Ectodermal cell (in vitro differentiated cells): ENCODE data around the gene PAQR4.
A peak's percentile ranks its signal among the peaks of the same experiment; 100 is the strongest.

Source experiments
- H3K27ac ChIP-seq: 2 replicates; pipeline ENCODE4 v1.7.0; 2013; ENCODE audit warnings: mild to moderate bottlenecking, low read depth, low read length; ENCODE audit not compliant: insufficient read depth, poor library complexity, severe bottlenecking
- H3K27me3 ChIP-seq: 2 replicates; pipeline ENCODE4 v1.7.0; 2013; ENCODE audit warnings: mild to moderate bottlenecking, low read length; ENCODE audit not compliant: insufficient read depth, control insufficient read depth, poor library complexity, severe bottlenecking
- H3K36me3 ChIP-seq: one replicate; pipeline ENCODE4 v1.7.0; 2013; ENCODE audit warnings: low read length; ENCODE audit not compliant: control insufficient read depth, insufficient read depth
- H3K4me1 ChIP-seq: one replicate; pipeline ENCODE4 v1.7.0; 2013; ENCODE audit warnings: low read length; ENCODE audit not compliant: control insufficient read depth, insufficient read depth
- H3K4me3 ChIP-seq: 2 replicates; pipeline ENCODE4 v1.7.0; 2013; ENCODE audit warnings: low read depth, low read length, control low read depth; ENCODE audit not compliant: insufficient read depth
- H3K9me3 ChIP-seq: 2 replicates; pipeline ENCODE4 v1.7.0; 2013; ENCODE audit warnings: mild to moderate bottlenecking, low read length, moderate library complexity; ENCODE audit not compliant: control insufficient read depth
- WGBS, 2 experiments: methylation state at CpG; one replicate each; pipeline ENCODE4 v1.1.7; 2013; ENCODE audit warnings: missing lambda C conversion rate in 2 of 2; 5-methylcytosine and 5-hydroxymethylcytosine counted together

The PAQR4 gene

GRCh38 chr16:2964475-2965336 is 4.4 kb upstream of the PAQR4 start:
- H3K27me3 ChIP-seq = peaks cover 58% of the 10 kb centered on the region
- H3K9me3 ChIP-seq = no peaks in the 10 kb centered on the region
- H3K27ac ChIP-seq = no peak overlapping the region
- WGBS, 2 experiments = 0 to 1% methylated on average over 68 of the region's 68 CpGs
- peak overlapping the region; percentile 40 for H3K4me3 ChIP-seq
- H3K4me1 ChIP-seq = peaks cover 13% of the 10 kb centered on the region
- no peaks in the 10 kb centered on the region for H3K36me3 ChIP-seq

- Histone ChIP-seq H3K4me1 (peaks cover 21% of the 10 kb centered on the region), H3K9me3 (no peaks in the 10 kb centered on the region), H3K27ac (no peak overlapping the region), H3K4me3 (no peak overlapping the region), H3K27me3 (peaks cover 58% of the 10 kb centered on the region), H3K36me3 (no peaks in the 10 kb centered on the region)
- WGBS, 2 experiments = 94% methylated on average over 38 to 39 of the region's 39 CpGs
These were observed 2.9 kb upstream of the PAQR4 start for GRCh38 chr16:2966043-2966807.

- 90 to 91% methylated on average over 46 of the region's 46 CpGs for WGBS, 2 experiments
- Histone ChIP-seq H3K36me3 (no peaks in the 10 kb centered on the region), H3K27me3 (peaks cover 58% of the 10 kb centered on the region), H3K27ac (no peak overlapping the region), H3K9me3 (no peaks in the 10 kb centered on the region), H3K4me3 (no peak overlapping the region), H3K4me1 (peaks cover 21% of the 10 kb centered on the region)
These were observed 2.3 kb upstream of the PAQR4 start for GRCh38 chr16:2966808-2967191.

GRCh38 chr16:2967211-2967631 is 1.9 kb upstream of the PAQR4 start:
- no peak overlapping the region for H3K4me3 ChIP-seq
- H3K4me1 ChIP-seq = peaks cover 21% of the 10 kb centered on the region
- no peaks in the 10 kb centered on the region for H3K36me3 ChIP-seq
- H3K27ac ChIP-seq = no peak overlapping the region
- H3K9me3 ChIP-seq = no peaks in the 10 kb centered on the region
- H3K27me3 ChIP-seq = peaks cover 55% of the 10 kb centered on the region
- 87 to 92% methylated on average over 51 of the region's 51 CpGs for WGBS, 2 experiments

- Histone ChIP-seq H3K36me3 (no peaks in the 10 kb centered on the region), H3K27ac (no peak overlapping the region), H3K4me1 (peaks cover 18% of the 10 kb centered on the region), H3K9me3 (no peaks in the 10 kb centered on the region), H3K27me3 (peaks cover 50% of the 10 kb centered on the region), H3K4me3 (no peak overlapping the region)
- WGBS, 2 experiments = 94 to 95% methylated on average over 33 of the region's 33 CpGs
These were observed 1.4 kb upstream of the PAQR4 start for GRCh38 chr16:2967721-2968161.

- peaks cover 43% of the 10 kb centered on the region for H3K27me3 ChIP-seq
- no peaks in the 10 kb centered on the region for H3K9me3 ChIP-seq
- peaks cover 13% of the 10 kb centered on the region for H3K4me1 ChIP-seq
- peak overlapping the region; percentile 72 for H3K4me3 ChIP-seq
- 50% methylated on average over 18 of the region's 18 CpGs for WGBS, 2 experiments
- H3K36me3 ChIP-seq = no peaks in the 10 kb centered on the region
- no peak overlapping the region for H3K27ac ChIP-seq
These were observed 795 bp upstream of the PAQR4 start for GRCh38 chr16:2968368-2968737.

GRCh38 chr16:2969545-2970521 is 685 bp downstream of the PAQR4 start:
- Histone ChIP-seq H3K27ac (peak overlapping the region; percentile 17), H3K4me3 (peak overlapping the region; percentile 72), H3K4me1 (peaks cover 13% of the 10 kb centered on the region), H3K36me3 (no peaks in the 10 kb centered on the region), H3K27me3 (peaks cover 29% of the 10 kb centered on the region), H3K9me3 (no peaks in the 10 kb centered on the region)
- 1% methylated on average over 83 of the region's 83 CpGs for WGBS, 2 experiments

GRCh38 chr16:2970563-2970962 is 1.4 kb downstream of the PAQR4 start:
- Histone ChIP-seq H3K4me3 (peak overlapping the region; percentile 72), H3K9me3 (no peaks in the 10 kb centered on the region), H3K36me3 (no peaks in the 10 kb centered on the region), H3K4me1 (peaks cover 13% of the 10 kb centered on the region), H3K27ac (no peak overlapping the region), H3K27me3 (peaks cover 26% of the 10 kb centered on the region)
- 81 to 85% methylated on average over 6 of the region's 6 CpGs for WGBS, 2 experiments

- 95% methylated on average over 35 of the region's 35 CpGs for WGBS, 2 experiments
- no peak overlapping the region for H3K4me3 ChIP-seq
- H3K4me1 ChIP-seq = peaks cover 13% of the 10 kb centered on the region
- no peaks in the 10 kb centered on the region for H3K9me3 ChIP-seq
- H3K36me3 ChIP-seq = no peaks in the 10 kb centered on the region
- H3K27ac ChIP-seq = no peak overlapping the region
- peaks cover 20% of the 10 kb centered on the region for H3K27me3 ChIP-seq
These were observed 2.2 kb downstream of the PAQR4 start for GRCh38 chr16:2971134-2971984.
